ENCODE measurements around the gene ULK1.

ULK1 gene

GRCh38 chr12:131894313-131894860, at the start of gene ULK1:
TSS of gene ULK1 (plus strand) at chr12:131894622. CDS start at chr12:131895002, 380 bp downstream.
- H3K4me3 ChIP-seq (ENCODE audit: control insufficient read depth, low read depth, low read length): peak within 1 kb of the TSS; percentile 55
- DNase-seq (ENCODE audit: low read depth): peak; percentile 76
- TF ChIP-seq CTCF (conservative IDR thresholded peaks at IDR 0.05; ENCODE audit: control insufficient read depth, insufficient read depth, low read depth, low read length): no peak

GRCh38 chr12:131844656-131845055, 49.8 kb upstream of the ULK1 start:
- no peak for DNase-seq (ENCODE audit: low read depth)
- H3K4me3 ChIP-seq (ENCODE audit: control insufficient read depth, low read depth, low read length): no peak overlapping the region
- TF ChIP-seq CTCF (conservative IDR thresholded peaks at IDR 0.05; ENCODE audit: control insufficient read depth, insufficient read depth, low read depth, low read length): no peak

GRCh38 chr12:131845121-131845520, 49.3 kb upstream of the ULK1 start:
- TF ChIP-seq CTCF (conservative IDR thresholded peaks at IDR 0.05; ENCODE audit: control insufficient read depth, insufficient read depth, low read depth, low read length): no peak
- H3K4me3 ChIP-seq (ENCODE audit: control insufficient read depth, low read depth, low read length): no peak overlapping the region
- no peak for DNase-seq (ENCODE audit: low read depth)

- TF ChIP-seq CTCF (conservative IDR thresholded peaks at IDR 0.05; ENCODE audit: control insufficient read depth, insufficient read depth, low read depth, low read length): no peak
- DNase-seq (ENCODE audit: low read depth): no peak
Observed at GRCh38 chr12:131847456-131847855, 47.0 kb upstream of the ULK1 start.

GRCh38 chr12:131848753-131849152, 45.7 kb upstream of the ULK1 start:
- DNase-seq (ENCODE audit: low read depth): no peak
- H3K4me3 ChIP-seq (ENCODE audit: control insufficient read depth, low read depth, low read length): no peak overlapping the region
- TF ChIP-seq CTCF (conservative IDR thresholded peaks at IDR 0.05; ENCODE audit: control insufficient read depth, insufficient read depth, low read depth, low read length): no peak

More at GRCh38 chr12:131847456-131847855, 47.0 kb upstream of the ULK1 start:
- no peak overlapping the region for H3K4me3 ChIP-seq (ENCODE audit: control insufficient read depth, low read depth, low read length)

- no peak overlapping the region for H3K4me3 ChIP-seq (ENCODE audit: control insufficient read depth, low read depth, low read length)
- DNase-seq (ENCODE audit: low read depth): no peak
- TF ChIP-seq CTCF (conservative IDR thresholded peaks at IDR 0.05; ENCODE audit: control insufficient read depth, insufficient read depth, low read depth, low read length): no peak
Observed at GRCh38 chr12:131849700-131850553, 44.5 kb upstream of the ULK1 start.
